GM12872 (cell line): ENCODE data around the gene AK3.
A peak's percentile ranks its signal among the peaks of the same experiment; 100 is the strongest.

Experiments
- TF ChIP-seq, protein P1 (sequence below): IDR thresholded peaks from 3 replicates; pipeline ENCODE4 v1.5.1; 2011; ENCODE audit warnings: low read depth, mild to moderate bottlenecking, low read length, moderate library complexity; ENCODE audit not compliant: insufficient read depth

The AK3 gene

DNA sequence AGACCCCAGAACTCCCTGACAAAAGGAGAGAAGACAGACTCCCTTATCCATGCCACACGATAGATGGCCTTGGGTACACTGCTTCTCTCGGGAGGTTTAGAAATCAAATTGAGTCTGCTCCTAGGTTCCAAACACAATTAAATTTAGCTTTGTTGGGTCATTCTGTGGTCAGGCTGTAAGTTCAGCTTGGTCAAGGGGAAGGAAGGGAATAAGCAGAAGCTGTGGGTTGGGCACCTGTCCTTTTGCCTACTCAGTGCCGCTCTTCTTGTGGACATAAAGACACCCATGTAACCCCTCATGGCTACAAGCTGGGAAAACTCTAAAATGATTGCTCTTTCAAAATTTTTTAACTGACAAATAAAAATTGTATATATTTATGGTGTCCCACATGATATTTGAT lies 19.1 kb upstream of the AK3 start:
- TF ChIP-seq, protein P1, sequence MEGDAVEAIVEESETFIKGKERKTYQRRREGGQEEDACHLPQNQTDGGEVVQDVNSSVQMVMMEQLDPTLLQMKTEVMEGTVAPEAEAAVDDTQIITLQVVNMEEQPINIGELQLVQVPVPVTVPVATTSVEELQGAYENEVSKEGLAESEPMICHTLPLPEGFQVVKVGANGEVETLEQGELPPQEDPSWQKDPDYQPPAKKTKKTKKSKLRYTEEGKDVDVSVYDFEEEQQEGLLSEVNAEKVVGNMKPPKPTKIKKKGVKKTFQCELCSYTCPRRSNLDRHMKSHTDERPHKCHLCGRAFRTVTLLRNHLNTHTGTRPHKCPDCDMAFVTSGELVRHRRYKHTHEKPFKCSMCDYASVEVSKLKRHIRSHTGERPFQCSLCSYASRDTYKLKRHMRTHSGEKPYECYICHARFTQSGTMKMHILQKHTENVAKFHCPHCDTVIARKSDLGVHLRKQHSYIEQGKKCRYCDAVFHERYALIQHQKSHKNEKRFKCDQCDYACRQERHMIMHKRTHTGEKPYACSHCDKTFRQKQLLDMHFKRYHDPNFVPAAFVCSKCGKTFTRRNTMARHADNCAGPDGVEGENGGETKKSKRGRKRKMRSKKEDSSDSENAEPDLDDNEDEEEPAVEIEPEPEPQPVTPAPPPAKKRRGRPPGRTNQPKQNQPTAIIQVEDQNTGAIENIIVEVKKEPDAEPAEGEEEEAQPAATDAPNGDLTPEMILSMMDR: no peak

DNA sequence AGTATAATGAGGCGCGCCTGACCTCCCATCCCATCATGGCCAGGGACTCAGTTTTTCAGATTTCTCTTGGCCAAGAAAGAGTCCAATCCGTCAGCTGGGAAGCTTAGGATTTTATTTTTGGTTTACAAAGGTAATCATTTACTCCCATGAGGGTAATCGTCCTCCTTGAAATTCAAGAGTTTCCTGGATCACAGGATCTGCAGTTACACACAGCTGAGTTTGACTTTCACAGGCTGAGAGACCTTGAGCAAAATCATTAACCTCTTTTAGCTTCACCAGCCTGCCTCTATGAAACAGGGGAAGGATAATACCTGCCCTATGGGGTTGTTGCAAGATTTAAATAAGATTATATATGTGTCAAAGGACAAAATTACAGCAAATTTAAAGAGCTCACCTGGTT lies 15.4 kb upstream of the AK3 start:
- TF ChIP-seq, protein P1: no peak

DNA sequence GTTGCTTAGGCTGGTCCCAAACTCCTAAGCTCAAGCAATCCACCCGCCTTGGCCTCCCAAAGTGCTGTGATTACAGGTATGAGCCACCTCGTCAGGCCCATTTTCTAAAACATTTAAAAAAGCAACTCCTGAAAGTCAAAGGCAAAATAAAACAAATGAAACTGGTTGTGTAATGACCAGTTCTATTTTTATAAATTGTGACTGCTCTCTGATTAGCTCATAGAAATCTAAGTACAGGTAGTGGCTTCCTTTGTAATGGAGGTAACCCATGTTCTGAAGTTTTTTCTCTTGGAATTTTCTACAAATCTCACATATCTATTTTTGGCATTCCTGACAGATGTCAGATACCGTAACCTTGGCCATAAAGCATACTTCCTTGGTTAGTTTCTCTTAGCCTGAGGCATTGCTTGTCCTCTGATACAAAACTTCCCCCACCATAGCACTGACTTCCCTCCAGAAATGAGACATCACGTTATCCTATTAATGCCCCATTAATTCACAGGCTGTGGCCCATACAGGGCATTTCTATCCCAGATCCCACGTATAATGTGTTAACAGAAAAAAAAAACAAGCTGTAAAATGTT lies 14.1 kb upstream of the AK3 start:
- TF ChIP-seq, protein P1: no peak

DNA sequence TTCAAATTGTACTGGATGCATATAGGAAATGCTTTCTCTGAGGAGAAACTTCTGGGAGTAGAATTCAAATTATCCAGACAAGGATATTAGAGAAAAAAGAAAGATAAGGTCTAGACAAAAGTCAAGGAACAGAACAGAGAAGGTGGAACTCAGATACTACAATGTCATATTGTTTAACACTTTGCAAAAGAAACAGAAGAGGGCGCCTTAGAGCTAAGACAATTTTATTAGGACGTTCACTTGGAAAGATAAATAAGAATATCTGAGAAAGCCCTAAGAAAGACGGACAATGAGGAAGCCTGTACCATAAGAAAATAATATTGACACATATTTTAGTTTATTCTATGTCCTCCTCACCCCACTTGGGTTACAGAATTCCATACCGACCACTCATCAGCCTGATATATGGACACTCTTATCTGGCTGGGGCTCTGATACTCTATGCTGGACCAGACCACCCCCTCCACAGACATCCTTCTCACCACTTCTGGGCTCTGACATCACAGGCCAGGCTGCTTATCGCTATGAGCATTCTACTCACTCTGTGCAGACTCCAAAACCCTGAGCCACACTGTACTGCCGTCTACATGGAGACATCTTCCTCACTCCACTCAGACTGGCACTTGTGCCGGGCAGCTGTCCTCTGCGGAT lies 9.1 kb upstream of the AK3 start:
- TF ChIP-seq, protein P1: peak; percentile 63

DNA sequence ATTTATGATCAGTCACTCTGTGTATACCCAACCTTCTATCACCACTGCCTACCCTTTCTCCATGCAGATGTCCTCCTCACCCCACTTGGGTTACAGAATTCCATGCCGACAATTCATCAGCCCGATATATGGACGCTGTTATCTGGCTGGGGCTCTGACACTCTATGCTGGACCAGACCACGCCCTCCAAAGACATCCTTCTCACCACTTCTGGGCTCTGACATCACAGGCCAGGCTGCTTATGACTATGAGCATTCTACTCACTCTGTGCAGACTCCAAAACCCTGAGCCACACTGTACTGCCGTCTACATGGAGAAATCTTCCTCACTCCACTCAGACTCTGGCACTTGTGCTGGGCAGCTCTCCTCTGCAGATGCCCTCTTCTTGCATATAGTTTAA lies 7.6 kb upstream of the AK3 start:
- TF ChIP-seq, protein P1: no peak

DNA sequence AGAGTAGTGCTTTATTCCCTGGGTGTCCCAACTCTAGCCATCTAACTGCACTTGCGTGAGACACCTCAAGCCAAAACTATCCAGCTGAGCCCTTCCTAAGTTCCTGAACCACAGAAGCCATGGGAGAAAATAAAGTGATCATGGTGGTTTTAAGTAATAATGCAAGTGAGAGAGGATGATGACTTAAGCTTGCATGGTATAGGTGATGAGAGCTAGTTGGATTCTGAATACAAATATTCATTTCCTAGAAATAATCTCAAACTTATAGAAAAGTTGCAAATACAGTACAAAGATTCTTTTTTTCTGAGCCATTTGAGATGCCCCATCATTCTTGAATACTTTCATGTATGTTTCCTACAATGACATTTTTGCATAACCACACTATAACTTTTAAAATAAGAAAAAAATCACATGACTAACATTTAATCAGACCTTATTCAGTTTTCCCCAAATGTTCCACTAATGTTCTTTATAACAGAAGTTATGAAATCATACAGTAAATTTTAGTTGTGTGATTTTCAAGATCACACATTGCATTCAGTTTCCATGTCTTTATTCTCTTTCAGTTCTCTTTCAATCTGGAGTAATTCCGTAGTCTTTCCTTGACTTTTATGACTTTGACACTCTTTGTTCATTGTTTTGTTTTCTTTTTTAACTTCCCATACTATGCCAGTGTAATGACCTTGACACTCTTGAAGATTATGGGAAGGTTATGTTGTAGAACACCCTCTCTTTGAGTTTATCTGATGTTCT lies 5.5 kb upstream of the AK3 start:
- TF ChIP-seq, protein P1: no peak

DNA sequence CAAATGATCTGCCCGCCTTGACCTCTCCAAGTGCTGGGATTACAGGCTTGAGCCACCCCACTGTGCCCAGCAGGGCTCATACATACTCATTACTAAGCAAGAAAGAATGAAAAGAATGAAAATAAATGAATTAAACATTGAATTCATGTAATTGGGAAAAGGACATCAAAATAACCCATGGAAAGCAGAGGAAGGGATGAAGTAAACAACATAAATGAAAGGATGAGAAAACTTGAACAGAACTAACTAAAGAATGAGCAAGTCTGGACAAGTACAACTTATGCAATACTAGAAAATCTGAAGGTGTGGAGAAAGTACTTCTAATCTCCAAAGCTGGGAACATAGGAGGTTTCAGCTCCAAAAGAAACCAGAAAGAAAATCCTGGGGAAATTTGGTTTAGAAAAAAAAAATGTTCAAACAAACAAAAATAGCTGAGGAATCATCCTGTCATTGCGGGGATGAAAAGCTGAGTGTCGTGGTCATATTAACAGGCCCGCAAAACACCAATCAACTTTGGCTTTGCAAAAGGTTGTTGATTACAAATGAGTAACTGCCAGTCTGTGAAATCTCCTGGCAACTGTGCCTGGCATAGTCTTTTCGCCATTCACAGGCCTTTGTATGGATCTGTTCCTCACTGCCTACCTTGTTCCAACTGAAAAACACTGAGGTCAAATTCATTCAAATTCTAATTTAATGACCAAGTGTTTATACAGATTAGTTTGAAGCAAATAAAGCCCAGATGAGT lies 2.3 kb upstream of the AK3 start:
- TF ChIP-seq, protein P1: no peak
